Measurements from ENCODE around the gene HDAC3. TPM values are rescaled to one million over a fixed set of nuclear protein-coding genes. Genes with fewer than 3 reads are reported as not detected.

The HDAC3 gene
- total RNA-seq, 1 experiment from 2014 or later: 66.8 TPM

DNA sequence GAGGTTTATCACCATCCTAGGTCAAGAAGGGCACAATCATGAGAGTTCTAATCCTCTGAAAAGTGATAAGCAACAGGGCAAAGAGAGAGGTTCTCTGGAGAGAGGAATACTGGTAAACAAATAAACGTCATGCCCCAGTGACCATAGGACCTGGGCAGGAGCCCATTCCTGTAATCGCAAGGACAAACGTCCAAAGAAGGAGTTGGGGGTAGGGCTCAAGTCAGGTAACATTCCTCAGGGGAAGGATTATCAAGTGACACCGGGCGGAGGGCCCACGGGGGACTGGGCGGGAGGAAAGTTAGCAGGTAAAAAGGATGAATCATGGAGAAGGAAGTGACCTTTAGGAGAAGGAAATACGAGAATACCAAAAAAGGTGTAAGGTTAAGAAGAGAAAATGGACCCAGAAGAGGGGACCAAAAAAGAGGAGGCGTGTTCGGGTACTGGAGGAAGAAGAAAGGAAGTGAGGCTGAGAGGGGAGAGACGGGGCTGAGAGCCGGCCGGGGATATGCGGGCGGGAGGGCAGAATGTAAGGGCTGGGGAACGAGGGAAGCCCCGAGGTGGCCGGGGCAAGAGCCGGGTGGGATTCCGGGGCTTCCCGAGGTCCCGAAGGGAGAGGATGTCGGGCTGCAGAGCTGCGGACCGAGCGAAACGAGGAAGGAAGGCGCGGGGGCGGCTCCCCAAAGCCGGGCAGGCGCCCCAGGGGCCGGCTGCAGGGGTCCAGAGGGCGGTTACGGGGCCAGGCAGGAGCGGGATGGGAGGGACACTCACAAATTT lies 18.4 kb downstream of the HDAC3 start:
- Histone ChIP-seq H3K27me3 (ENCODE audit: low read length) (no peaks in the 10 kb centered on the region), H4K20me1 (ENCODE audit: low read length) (peaks cover 32% of the 10 kb centered on the region), H3K4me2 (ENCODE audit: low read length) (peak overlapping the region; percentile 93), H3K27ac (ENCODE audit: low read length) (peak overlapping the region; percentile 86), H2AFZ (ENCODE audit: low read length) (peak overlapping the region; percentile 69; the same call in 1 of the 2 replicates), H3F3A (ENCODE audit: low read length, unreplicated experiment) (no peaks in the 10 kb centered on the region), H3K9me2 (replicated peaks; ENCODE audit: low read length) (no peaks in the 10 kb centered on the region), H3K9ac (ENCODE audit: low read length) (peak overlapping the region; percentile 98), H3K79me2 (ENCODE audit: low read length) (peaks cover 54% of the 10 kb centered on the region), H3K4me3 (ENCODE audit: low read length) (peak overlapping the region; percentile 95), H3K36me3 (ENCODE audit: low read depth, low read length) (peaks cover 2% of the 10 kb centered on the region; the same call in 1 of the 2 replicates), H3K9me3 (ENCODE audit: low read length) (no peaks in the 10 kb centered on the region), H3K4me1 (ENCODE audit: insufficient read depth, low read length) (peaks cover 17% of the 10 kb centered on the region; the same call in 1 of the 2 replicates)
- ChIA-PET CTCF (interaction anchor here (0.6 to 2.3 kb wide), 4 partner anchors 14 to 26 kb away, joined by 5 to 96 read pairs (median 12); partner anchors contain the start of genes HDAC3 and RELL2), POLR2A (ENCODE audit: unreplicated experiment) (interaction anchor here (0.5 to 0.9 kb wide), 2 partner anchors 18 to 1071 kb away, joined by 3 to 4 read pairs; partner anchors contain the start of genes EIF4EBP3, HDAC3 and RELL2)
- ATAC-seq (peak; percentile 25), DNase-seq (peak; percentile 76)
- TF ChIP-seq EZH2phosphoT487 (IDR thresholded peaks at IDR 0.05; ENCODE audit: borderline replicate concordance, low read length): no peak
- TF ChIP-seq, protein P1, sequence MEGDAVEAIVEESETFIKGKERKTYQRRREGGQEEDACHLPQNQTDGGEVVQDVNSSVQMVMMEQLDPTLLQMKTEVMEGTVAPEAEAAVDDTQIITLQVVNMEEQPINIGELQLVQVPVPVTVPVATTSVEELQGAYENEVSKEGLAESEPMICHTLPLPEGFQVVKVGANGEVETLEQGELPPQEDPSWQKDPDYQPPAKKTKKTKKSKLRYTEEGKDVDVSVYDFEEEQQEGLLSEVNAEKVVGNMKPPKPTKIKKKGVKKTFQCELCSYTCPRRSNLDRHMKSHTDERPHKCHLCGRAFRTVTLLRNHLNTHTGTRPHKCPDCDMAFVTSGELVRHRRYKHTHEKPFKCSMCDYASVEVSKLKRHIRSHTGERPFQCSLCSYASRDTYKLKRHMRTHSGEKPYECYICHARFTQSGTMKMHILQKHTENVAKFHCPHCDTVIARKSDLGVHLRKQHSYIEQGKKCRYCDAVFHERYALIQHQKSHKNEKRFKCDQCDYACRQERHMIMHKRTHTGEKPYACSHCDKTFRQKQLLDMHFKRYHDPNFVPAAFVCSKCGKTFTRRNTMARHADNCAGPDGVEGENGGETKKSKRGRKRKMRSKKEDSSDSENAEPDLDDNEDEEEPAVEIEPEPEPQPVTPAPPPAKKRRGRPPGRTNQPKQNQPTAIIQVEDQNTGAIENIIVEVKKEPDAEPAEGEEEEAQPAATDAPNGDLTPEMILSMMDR (conservative IDR thresholded peaks at IDR 0.05; ENCODE audit: low read depth, low read length): no peak
- no TSS peak for BruUV-seq (replicated peaks)
- intact Hi-C loops (cut with micrococcal nuclease): loop anchor here (2.0 kb wide), 1 partner anchor 19 kb away; the partner anchor contains the start of genes HDAC3 and RELL2

- intact Hi-C loops (cut with micrococcal nuclease): loop anchor here (2.0 kb wide), 1 partner anchor 19 kb away; the partner anchor contains the start of genes HDAC3 and RELL2
- peak; percentile 22 for DNase-seq
These were observed 19.0 kb downstream of the HDAC3 start for GRCh38 chr5:141617682-141618029.

More at GRCh38 chr5:141617682-141618029, 19.0 kb downstream of the HDAC3 start:
- CTCF ChIA-PET: interaction anchor here (2.1 kb wide), 1 partner anchor 26 kb away, joined by 16 read pairs; no protein-coding TSS in a partner anchor
- Histone ChIP-seq H3K79me2 (ENCODE audit: low read length) (peaks cover 60% of the 10 kb centered on the region), H3K9me2 (replicated peaks; ENCODE audit: low read length) (no peaks in the 10 kb centered on the region), H3K27ac (ENCODE audit: low read length) (peak overlapping the region; percentile 86), H3K27me3 (ENCODE audit: low read length) (no peaks in the 10 kb centered on the region), H3K4me3 (ENCODE audit: low read length) (peak overlapping the region; percentile 95), H3K4me2 (ENCODE audit: low read length) (peak overlapping the region; percentile 93), H3K4me1 (ENCODE audit: insufficient read depth, low read length) (peaks cover 17% of the 10 kb centered on the region; the same call in 1 of the 2 replicates), H3F3A (ENCODE audit: low read length, unreplicated experiment) (no peaks in the 10 kb centered on the region), H4K20me1 (ENCODE audit: low read length) (peaks cover 36% of the 10 kb centered on the region), H3K36me3 (ENCODE audit: low read depth, low read length) (no peaks in the 10 kb centered on the region; the same call in 1 of the 2 replicates), H3K9ac (ENCODE audit: low read length) (peak overlapping the region; percentile 98), H3K9me3 (ENCODE audit: low read length) (no peaks in the 10 kb centered on the region), H2AFZ (ENCODE audit: low read length) (no peak overlapping the region)
- peak; percentile 9; the same call in 1 of the 2 replicates for ATAC-seq
- POLR2A ChIA-PET (ENCODE audit: unreplicated experiment): no interaction called here
- TF ChIP-seq EZH2phosphoT487 (IDR thresholded peaks at IDR 0.05; ENCODE audit: borderline replicate concordance, low read length) (no peak), EZH2 (IDR thresholded peaks at IDR 0.05; ENCODE audit: low read length, unreplicated experiment) (no peak)
- TF ChIP-seq, protein P1 (conservative IDR thresholded peaks at IDR 0.05; ENCODE audit: low read depth, low read length): no peak
- BruUV-seq (replicated peaks): TSS peak; percentile 46

Data from PC-3 (cell line).